Renal cortex interstitium (tissue), 11 donors: ENCODE data around the gene PKHD1. TPM values are rescaled to one million over a fixed set of nuclear protein-coding genes. Genes with fewer than 3 reads are reported as not detected.

Source experiments
- DNase-seq, 11 donors: peaks; one replicate each; pipeline ENCODE4 v3.0.0-alpha.2; 2013; ENCODE audit warnings: low read depth in 9 of 11, low spot score in 4 of 11; ENCODE audit errors: extremely low read depth in 1 of 11
- polyA plus RNA-seq, 3 donors: library from polyadenylated mRNA; unstranded; fragments of 120-200 nt; gene quantifications; one replicate each; pipeline ENCODE4 v1.2.1, GENCODE V29; 2013; ENCODE audit not compliant: insufficient read length in 3 of 3

Gene PKHD1
- polyA plus RNA-seq, 3 donors = 18.2 to 34.3 (median 22.0) TPM

DNA sequence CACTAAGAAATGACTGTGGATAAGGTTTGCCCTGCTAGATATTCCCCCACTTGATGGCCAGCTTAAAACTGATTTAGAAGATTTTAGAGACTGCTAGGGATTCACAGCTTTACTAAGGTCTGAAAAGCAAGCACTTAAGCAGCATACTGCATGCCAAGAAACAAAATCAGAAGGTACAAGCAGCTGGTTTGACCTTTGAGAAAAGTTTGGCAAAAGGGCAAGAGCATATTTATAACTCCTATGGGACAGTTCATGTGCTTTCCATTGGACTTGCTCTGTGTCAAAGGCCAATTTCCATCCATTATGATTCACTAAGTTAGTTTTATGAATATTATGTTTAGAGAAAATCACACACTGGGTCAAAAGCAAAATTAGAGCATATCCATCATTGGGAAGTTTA, 402.8 kb downstream of the PKHD1 start:
- no peak for DNase-seq

DNA sequence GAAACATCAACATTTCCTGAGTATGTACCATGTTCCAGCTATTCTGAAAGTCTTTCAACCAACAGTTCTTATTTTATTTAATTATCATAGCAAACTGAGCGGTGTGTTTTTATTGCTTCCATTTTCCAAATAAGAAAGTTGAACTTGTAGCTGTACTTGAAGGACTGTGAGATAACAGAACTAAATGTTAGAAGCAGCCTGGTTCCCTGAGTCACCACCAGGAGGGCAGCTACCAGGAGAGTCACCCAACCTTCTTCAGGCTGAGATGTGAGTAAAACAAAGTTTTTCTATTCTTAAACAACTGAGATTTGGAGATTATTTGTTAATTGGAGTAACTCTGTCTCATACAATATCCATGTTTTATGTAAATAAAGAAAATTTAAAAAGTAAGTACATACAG, 403.4 kb downstream of the PKHD1 start:
- DNase-seq = no peak

DNA sequence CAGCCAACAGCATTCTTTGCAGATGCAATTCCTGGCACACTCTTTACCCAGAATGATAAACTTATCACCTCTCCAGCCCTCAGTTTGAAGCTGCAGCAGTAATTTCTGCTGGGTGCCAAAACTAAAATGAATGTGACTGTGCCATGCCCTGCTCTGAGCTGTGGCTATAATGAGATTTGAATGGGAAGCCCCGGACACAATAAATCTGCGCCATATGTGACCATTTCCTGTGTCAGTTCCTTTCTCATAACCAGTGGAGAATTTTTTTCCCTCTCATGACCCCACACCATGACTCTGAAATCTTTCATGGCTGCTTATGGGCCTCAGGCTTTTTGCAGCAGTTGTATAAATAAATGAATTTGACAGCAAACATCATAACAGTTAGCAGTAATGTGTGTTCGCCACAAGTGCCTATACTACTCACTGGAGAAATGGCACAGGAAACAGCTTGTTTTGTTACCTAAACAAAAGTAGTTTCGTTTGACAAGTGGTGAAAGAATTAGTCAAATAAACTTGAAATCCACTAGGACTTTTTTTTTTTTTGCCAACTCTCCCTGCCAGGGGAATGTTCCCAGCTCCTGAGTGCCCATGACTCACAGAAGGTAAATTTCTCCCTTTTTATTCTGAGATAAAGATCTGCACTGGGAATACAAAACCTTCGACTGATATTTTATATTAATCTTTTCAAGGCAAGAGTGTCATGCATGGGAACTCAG, 408.4 kb downstream of the PKHD1 start:
- DNase-seq = no peak

DNA sequence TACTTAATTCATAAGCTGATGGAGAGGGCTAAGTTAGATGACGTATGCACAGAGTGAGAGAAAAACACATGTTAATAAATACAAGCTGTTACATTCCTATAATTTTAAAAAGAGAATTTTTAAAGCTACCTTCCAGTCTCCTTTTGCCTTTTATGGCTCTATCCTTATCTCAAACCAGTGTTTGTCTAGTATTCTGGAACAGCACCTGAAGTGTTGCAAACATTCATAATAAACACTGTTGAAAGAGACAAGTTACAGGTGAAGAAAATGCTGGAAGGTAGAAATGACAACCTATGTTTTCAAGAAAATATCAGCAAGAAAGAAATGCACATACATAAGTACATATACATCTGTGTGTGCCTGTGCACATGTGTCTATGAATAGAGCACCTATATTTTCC, 409.1 kb downstream of the PKHD1 start:
- no peak for DNase-seq

DNA sequence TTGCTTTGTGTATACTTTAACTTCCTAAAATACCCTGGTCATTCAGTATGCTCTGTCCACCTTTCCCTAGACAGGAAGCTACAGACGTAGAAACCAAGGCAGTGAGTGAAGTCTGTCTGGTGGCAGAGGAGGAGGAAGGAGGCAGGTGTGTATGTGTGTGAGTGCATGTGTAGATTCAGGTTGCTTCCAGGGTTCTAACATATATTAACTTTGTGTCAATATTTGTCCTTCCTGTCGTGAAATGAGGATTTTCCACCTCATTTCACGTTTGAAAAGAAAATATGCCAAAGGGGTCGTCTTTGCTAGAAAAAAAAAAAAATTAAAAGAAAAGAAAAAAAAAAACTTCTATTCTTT, 411.5 kb downstream of the PKHD1 start:
- DNase-seq = no peak

DNA sequence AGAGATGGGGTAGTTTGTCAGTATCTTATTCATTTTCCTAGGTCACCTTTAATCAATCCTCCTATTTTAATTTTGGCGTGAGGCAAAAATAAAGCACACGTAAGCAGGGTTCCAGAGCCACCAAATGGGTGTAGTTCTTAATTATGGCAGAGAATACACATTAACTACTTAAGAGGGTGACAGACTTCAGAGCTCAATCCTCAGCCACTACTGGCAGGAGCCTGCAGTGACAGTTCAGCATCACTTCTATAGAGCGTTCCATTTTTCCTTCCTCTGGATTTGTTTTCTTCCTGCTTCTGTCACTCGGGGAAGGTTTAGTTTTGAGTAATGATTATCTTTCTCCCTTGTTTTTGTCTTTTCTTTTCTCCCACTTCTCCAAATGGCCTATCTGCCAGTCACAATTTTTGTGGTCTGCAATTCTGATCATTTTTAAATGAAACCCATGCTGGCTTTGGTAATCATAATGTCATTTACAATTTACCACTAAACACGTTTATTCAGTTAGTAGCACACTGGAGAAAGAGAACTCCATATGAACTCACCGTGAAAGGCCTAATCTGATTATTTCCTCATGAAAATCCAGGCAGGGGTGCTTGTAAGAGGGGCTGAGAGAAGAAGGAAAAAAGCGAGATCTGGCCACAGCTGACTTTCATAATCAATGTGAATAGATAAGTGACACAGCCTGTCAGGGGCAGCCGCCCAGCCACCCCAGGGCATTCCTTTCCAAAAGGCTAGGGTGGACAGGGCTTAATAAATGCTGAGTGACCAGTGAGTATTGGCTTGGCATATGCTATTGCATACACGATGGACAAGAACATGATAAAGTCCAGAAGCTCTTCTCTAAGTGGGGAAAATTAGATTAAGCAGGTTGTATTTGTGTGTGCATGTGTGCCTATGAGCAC, 412.1 kb downstream of the PKHD1 start:
- DNase-seq = no peak

DNA sequence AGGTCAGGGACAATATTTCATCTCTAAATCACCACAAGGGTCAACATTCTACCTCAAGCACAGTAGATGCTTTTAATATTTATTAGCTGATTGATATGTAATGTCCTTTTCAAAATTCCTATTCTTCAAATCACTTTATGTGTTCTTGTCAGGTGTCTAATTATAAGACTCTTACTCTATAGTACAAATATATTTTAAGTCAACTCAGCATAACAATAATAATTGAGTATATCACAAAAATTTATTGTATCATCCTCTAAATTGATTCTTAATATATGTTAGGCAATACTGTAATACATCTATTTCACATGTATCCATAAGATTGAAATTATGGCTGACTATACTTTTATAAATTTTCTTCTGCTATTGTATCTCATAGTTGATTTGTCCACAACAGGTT, 423.9 kb downstream of the PKHD1 start:
- DNase-seq = no peak

DNA sequence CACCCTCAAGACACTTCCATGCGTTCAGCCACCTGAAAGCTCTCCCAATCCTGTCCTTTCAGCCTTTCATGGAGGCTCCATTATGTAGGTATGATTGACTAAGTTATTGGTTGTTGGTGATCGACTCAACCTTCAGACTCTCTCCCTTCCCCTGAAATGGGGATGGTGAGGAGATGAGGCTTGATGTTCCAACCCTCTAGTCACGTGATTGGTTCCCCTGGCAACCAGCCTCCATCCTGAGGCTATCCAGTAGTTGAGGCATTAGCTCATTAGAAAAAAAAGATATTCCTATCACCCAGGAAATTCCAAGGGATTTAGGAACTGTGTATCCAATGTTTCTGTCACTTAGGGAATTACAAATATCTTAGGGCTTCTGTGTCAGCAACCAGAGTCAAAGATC, 426.6 kb downstream of the PKHD1 start:
- DNase-seq = no peak

DNA sequence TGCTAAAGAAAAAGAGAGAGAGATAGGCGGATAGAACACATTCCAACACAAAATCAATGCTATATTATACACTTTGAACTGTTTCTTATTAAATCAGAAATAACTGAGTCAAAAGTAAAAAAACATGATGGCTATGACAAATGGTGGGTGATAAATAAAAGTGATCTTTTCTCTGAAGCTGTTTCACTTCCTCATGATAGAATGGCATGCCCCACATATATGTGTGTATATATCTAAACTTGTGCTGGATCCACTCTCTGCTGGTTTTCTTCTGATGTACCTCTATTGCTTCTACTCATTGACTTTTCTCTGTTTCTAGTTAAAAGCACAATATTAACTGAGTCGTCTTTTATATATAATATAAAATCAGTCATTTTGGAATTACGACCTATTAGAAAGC, 429.9 kb downstream of the PKHD1 start:
- DNase-seq = no peak

DNA sequence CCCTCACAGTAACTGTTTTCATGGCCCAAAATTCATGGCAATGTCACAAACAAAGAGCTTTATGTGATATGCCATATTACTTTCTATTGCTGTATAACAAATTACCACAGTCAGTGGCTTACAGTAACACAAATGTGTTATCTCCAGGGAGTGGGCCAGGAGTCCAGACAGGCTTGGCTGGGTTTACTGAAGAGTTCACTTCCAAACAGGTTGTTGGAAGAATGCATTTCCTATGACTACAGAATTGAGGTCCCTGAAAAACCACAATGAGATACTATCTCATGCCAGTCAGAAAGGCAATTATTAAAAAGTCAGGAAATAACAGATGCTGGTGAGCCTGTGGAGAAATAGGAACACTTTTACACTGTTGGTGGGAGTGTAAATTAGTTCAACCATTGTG, 431.9 kb downstream of the PKHD1 start:
- no peak for DNase-seq

DNA sequence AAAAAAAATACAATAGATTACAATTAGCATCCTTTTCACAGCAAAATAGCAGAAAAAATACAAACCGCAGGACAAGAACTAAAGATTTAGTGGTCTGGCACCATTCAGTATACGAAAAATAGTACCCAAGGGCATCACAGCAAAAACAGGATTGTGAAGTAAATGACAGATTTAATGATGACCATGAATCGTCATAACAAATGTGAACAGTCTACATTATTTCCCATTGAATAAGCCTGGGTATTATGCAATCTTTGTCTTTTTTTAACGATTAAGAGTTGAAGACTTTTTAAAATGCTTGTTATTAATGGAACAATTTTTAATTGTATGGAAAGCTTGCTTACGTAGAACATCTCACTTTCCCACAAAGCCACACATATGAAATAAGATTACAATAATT, 432.8 kb downstream of the PKHD1 start:
- no peak for DNase-seq

DNA sequence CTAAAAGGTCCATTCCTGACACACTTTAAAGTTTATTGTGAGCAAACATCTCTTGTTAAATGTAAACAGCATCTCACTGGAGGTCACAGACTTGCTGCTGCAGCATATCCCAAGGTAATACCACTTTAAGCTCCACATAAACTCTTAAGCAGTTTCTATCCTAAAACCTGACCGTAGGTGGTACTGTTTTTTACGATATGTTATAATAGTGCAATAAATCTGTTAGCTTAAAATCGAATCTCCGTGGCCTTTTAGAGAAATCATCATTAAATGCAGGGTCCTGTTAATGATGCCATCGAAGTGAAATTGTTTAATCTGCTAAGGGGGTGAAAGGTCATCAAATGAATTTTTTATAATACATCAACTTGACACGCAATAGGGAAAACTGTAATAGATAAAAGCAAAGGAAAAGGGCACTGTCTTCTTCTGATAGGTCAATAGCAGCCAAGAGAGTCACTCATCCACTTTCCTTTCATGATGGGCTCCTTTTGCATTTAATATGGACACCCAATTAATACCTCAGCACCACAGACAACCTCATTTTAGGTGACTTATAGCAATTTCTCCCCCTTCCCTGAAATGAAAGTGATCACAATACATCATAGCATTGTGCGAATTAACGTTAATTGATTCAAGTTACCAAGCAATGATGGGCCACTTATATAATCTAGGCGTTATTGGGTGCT, 436.1 kb downstream of the PKHD1 start:
- DNase-seq = no peak

DNA sequence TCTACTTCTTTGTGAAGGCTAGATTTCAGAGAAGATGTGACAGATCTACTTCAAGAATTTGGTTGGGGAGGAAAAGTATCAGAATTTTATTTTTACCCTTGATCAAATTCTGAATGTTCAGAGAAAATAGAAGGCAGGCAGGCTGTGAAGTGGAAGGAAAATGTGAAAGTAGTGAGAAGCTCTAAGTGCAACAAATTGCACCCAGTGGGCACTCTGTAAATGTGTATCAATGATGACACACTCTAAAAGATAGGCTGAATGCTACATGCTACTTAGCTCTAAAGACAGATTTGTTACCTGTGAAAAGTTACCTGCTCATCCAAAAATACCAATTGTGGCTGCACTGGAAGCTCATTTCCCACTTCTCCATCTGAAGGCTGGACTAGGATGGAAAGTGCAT, 438.6 kb downstream of the PKHD1 start:
- DNase-seq = no peak

DNA sequence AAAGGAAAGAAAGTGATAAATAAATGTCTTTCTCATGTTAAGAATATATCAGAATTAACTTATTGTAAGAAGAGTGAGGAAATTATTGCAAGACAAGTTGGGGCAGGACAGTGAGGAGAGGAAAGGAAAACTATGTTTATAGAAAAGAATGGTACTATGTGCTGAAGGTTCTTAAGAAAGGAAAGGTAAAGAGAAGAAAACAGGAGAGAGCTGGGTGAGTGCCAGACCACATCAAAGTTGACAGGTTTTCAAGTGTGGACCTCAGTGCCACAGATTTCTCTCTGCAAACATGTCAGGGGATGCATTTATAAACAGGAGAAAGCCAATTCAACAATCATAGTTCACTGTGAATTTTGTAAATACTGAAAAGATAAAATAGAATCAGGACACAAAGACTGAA, 439.2 kb downstream of the PKHD1 start:
- DNase-seq = no peak

DNA sequence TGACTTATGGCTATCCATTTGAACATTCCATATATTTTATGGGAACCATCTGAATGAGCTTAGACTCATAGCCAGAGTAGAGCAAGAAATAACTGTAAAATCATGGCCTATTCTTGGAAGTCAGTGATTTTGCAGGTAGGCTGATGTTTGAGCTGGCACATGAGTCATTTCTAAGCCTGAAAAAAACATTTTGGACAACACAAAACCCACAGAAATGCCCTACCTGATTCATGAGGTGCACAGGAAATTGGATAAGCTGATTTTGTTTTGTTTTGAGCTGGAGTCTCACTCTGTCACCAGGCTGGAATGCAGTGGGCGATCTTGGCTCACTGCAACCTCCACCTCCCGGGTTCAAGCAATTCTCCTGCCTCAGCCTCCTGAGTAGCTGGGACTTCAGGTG, 443.0 kb downstream of the PKHD1 start:
- DNase-seq = no peak

DNA sequence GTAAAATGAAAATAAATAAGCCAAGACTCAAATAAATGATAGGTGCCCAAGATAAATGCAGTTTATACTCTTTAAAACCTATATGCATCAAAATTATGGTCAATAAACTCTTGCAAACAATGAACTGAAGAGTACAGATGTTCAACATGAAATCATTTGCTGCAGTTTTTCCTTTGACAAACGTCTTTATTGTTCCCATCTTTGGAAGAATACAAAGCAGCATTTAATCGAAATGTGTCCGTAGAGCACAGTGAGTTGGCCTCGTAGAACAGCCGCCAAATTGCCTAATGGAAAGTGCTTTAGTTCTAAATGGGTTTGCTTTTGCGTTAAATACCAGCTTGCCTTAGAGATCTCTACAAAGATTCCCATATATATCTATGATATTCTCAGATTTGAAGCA, 447.4 kb downstream of the PKHD1 start:
- no peak for DNase-seq

DNA sequence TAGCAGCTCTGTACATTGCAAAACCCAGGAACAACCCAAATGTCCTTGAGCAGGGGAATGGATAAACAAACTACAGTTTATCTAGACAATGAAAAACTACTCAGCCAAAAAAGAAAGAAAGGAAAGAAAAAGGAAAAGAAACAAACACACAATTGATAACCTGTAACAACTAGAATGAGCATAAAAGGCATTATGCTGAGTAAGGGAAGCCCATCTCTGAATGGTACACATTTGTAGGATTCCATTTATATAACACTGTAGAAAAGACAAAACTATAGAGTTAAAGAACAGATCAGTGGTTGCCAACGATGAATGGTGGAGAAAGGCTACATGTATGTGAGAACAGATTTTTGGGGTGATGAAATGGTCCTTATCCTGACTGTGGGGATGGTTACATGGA, 454.0 kb downstream of the PKHD1 start:
- no peak for DNase-seq

DNA sequence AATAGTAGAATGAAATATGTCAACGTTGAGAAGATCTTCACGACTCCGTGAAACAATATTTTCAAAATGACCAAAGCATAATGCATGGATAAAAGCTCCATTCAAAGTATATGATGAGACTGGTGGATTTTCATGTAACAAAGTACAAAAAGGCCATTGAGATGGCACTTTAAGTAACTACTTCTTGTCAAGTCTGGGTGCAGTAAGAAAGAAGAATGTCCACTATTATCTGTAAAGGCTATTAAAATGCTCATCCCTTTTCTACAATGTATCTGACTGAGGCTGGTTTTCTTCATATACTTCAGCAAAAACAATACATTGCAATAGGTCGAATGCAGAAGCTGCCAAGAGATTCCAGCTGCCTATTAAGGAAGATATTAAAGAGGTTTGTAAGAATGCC, 457.4 kb downstream of the PKHD1 start:
- DNase-seq = no peak

DNA sequence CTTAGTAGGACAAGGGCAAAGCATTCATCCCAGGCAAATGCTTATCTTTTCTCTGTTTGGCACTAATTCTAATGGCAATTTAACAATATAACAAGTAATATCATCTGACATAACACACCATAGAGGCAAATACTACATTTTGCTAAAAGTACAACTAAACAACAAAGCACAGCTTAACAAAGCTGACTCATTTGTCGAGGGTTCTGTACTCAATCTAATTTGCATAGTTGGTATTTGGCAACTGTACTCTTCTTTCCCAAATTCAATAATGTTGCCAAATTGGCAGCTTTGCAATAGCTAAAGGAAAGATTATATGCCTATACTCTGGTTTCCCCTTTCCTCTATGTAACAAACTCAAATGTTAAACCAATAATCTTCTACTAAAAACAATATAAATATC, 461.0 kb downstream of the PKHD1 start:
- no peak for DNase-seq

DNA sequence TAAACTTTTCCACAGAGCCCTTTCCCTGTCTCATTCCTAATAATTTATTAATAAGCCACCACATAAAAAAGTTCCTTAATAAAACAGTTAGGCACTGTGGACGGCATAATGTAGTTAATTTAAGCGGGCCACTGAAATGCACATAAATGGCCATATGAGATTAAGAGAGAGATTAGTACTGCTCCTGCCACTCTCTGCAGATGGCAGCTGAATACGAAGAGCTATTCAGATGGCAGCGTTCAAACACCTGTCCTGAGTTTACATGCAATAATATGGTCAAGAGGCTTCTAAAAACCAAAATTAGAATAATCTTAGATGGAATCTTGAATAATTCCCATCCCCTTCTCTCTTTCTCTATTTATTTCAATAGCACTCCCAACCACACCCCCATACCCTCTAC, 461.8 kb downstream of the PKHD1 start:
- DNase-seq = no peak
